Measurements from ENCODE around the gene MICU1.

MICU1 gene

GRCh38 chr10:72322280-72323058 lies 303.4 kb downstream of the MICU1 start:
- no peak for DNase-seq

GRCh38 chr10:72322030-72322279 lies 303.9 kb downstream of the MICU1 start:
- no peak for DNase-seq

- no peak for DNase-seq
These were observed 304.4 kb downstream of the MICU1 start for GRCh38 chr10:72321248-72322029.

GRCh38 chr10:72320676-72321247 lies 305.1 kb downstream of the MICU1 start:
- DNase-seq, result peak; percentile 95

- DNase-seq, result peak; percentile 74
These were observed 306.2 kb downstream of the MICU1 start for GRCh38 chr10:72319416-72320254.

- no peak for DNase-seq
These were observed 307.2 kb downstream of the MICU1 start for GRCh38 chr10:72318418-72319262.

Measured in NCI-H2171 (cell line).